Fibroblast of lung (primary cell): ENCODE data around the gene TLL1.

Source experiments
- EZH2 ChIP-seq: IDR thresholded peaks from 2 replicates; pipeline ENCODE4 v1.5.1; 2012; ENCODE audit warnings: low read length, control low read depth, mild to moderate bottlenecking; ENCODE audit errors: missing control alignments
- TF ChIP-seq, protein P1 (sequence below), 2 donors: IDR thresholded peaks in 1 of 2; conservative IDR thresholded peaks in 1 of 2; 1 replicate in 1 of 2; 2 replicates in 1 of 2; pipeline ENCODE4 v1.5.1; 2011 to 2012; ENCODE audit warnings: low read length in 2 of 2, control low read depth in 1 of 2, inconsistent platforms in 1 of 2, low read depth in 1 of 2, mild to moderate bottlenecking in 1 of 2

DNA sequence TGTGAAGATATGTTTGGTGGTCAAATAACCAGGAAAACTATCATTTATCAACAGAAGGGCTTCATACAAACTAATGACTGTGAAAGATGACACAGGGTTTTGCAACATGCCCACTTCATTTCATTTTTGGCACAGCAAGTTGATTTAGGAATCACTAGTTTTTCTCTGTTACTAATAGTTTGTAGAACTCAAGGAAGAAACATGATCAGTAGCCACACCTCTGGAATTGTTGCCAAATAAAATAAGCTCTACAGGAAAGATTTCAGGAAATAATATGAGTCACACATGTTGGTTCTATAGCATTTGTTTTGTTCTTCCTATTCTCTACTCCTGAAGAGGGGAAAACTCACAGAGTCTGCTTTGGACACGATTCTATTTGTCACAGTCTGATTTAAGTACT lies 255.4 kb downstream of the TLL1 start:
- TF ChIP-seq, protein P1, sequence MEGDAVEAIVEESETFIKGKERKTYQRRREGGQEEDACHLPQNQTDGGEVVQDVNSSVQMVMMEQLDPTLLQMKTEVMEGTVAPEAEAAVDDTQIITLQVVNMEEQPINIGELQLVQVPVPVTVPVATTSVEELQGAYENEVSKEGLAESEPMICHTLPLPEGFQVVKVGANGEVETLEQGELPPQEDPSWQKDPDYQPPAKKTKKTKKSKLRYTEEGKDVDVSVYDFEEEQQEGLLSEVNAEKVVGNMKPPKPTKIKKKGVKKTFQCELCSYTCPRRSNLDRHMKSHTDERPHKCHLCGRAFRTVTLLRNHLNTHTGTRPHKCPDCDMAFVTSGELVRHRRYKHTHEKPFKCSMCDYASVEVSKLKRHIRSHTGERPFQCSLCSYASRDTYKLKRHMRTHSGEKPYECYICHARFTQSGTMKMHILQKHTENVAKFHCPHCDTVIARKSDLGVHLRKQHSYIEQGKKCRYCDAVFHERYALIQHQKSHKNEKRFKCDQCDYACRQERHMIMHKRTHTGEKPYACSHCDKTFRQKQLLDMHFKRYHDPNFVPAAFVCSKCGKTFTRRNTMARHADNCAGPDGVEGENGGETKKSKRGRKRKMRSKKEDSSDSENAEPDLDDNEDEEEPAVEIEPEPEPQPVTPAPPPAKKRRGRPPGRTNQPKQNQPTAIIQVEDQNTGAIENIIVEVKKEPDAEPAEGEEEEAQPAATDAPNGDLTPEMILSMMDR (conservative IDR thresholded peaks at IDR 0.05 in 1 of 2, IDR thresholded peaks at IDR 0.05 in 1 of 2; ENCODE audit: low read depth in 1 of 2, low read length in 2 of 2), result no peak
- TF ChIP-seq EZH2, result no peak
